Panc1 (cell line): ENCODE results near the gene SKOR1. TPM values are rescaled to one million over a fixed set of nuclear protein-coding genes. Genes with fewer than 3 reads are reported as not detected.
A peak's percentile ranks its signal among the peaks of the same experiment; 100 is the strongest.

Experiments used
- ATAC-seq: fragments of 200-7000 bp; cut with Tn5 transposase; 2 replicates; pipeline ENCODE4 v1.9.1; 2020; ENCODE audit warnings: mild to moderate bottlenecking, moderate library complexity
- BruUV-seq: library from RNA; stranded (reverse); fragments of 400-500 nt; replicated peaks from 2 replicates; lab custom pipeline; 2021; lab: Mats Ljungman, UMichigan
- CTCF ChIA-PET: fragments of 300-600 bp; sonication (Branson Sonifier 250); formaldehyde crosslinking; loops from one replicate; lab custom pipeline; 2022; ENCODE audit warnings: antibody characterized with exemption; lab: Charles Lee
- POLR2A ChIA-PET: fragments of 300-600 bp; sonication (Branson Sonifier 250); formaldehyde crosslinking; loops from one replicate; lab custom pipeline; 2022; ENCODE audit warnings: antibody characterized with exemption; lab: Charles Lee
- DNase-seq: peaks from one replicate; pipeline ENCODE4 v3.0.0-alpha.2; 2010; ENCODE audit warnings: low read depth, low spot score
- H3K27ac ChIP-seq: 2 replicates; pipeline ENCODE4 v1.5.1; 2011; ENCODE audit warnings: mild to moderate bottlenecking, low read length, inconsistent platforms
- H3K27me3 ChIP-seq: fragments of 200-500 bp; sonication (Bioruptor generic); 2 replicates; pipeline ENCODE4 v1.6.0; 2014; ENCODE audit warnings: low read length, inconsistent platforms; ENCODE audit not compliant: control insufficient read depth, insufficient read depth
- H3K36me3 ChIP-seq: fragments of 200-500 bp; sonication (Bioruptor generic); 2 replicates; pipeline ENCODE4 v1.5.1; 2014; ENCODE audit warnings: inconsistent platforms, mild to moderate bottlenecking, low read length, moderate library complexity; ENCODE audit not compliant: control insufficient read depth, insufficient read depth
- H3K4me1 ChIP-seq: 2 replicates; pipeline ENCODE4 v1.5.1; 2011; ENCODE audit warnings: inconsistent platforms, mild to moderate bottlenecking, low read length, moderate library complexity; ENCODE audit not compliant: control insufficient read depth, insufficient read depth
- H3K4me3 ChIP-seq, 2 experiments: 2 replicates each; pipeline ENCODE4 v1.5.1; 2011 to 2012; ENCODE audit warnings: low read depth in 2 of 2, low read length in 2 of 2, mild to moderate bottlenecking in 2 of 2, inconsistent platforms in 1 of 2, moderate library complexity in 1 of 2
- H3K9me3 ChIP-seq: fragments of 200-500 bp; sonication (Bioruptor generic); 2 replicates; pipeline ENCODE4 v1.5.1; 2014; ENCODE audit warnings: low read depth, mild to moderate bottlenecking, inconsistent platforms, low read length, moderate library complexity; ENCODE audit not compliant: control insufficient read depth, insufficient read depth
- POLR2AphosphoS5 ChIP-seq: IDR thresholded peaks from 2 replicates; pipeline ENCODE4 v1.6.1; 2012; ENCODE audit warnings: mild to moderate bottlenecking, low read depth, low read length, moderate library complexity
- SIN3A ChIP-seq: IDR thresholded peaks from 2 replicates; pipeline ENCODE4 v1.6.1; 2012; ENCODE audit warnings: low read depth, mild to moderate bottlenecking, low read length, moderate library complexity, borderline replicate concordance; ENCODE audit not compliant: insufficient read depth
- TCF7L2 ChIP-seq: IDR thresholded peaks from 2 replicates; pipeline ENCODE4 v1.6.1; 2011; ENCODE audit warnings: mild to moderate bottlenecking, low read depth, low read length, inconsistent platforms
- in situ Hi-C: cut with HindIII; loops from 2 replicates; pipeline ENCODE4 v1.10.0; 2016; ENCODE audit warnings: low sequenced_read_pairs, low pct_unique_long_range_greater_than_20kb
- intact Hi-C: fragments of 100-400 bp; cut with micrococcal nuclease; formaldehyde crosslinking; loops from one replicate; pipeline ENCODE4 v1.10.0; 2022; ENCODE audit not compliant: unreplicated experiment
- total RNA-seq: library from RNA; stranded (reverse); gene quantifications from one replicate; pipeline ENCODE4 v1.2.1, GENCODE V29; 2021; ENCODE audit not compliant: unreplicated experiment
- TF ChIP-seq, protein P1 (sequence below), 2 experiments: IDR thresholded peaks; 2 replicates each; pipeline ENCODE4 v1.6.1; 2011 to 2012; ENCODE audit warnings: low read depth in 2 of 2, control low read depth in 1 of 2, low read length in 1 of 2, mild to moderate bottlenecking in 1 of 2, moderate library complexity in 1 of 2; ENCODE audit not compliant: insufficient read depth in 1 of 2
- TF ChIP-seq, protein P2 (sequence below): fragments of 450-650 bp; IDR thresholded peaks from 2 replicates; pipeline ENCODE4 v1.5.1; 2017; ENCODE audit warnings: mild to moderate bottlenecking

Gene SKOR1
- total RNA-seq, 1 experiment from 2014 or later = 0.21 TPM

DNA sequence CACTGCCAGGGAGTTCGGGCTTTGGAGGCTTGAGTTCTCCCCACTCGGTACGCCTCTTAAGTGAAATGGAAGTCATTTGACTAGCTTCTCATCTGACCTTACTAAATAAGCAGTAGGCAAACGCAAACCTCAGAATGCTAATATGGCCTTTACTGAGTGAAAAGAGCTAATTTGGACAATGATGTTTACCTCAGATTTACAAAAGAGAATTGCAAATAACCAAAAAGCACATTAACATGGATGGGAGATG lies 16.1 kb downstream of the SKOR1 start:
- no peak for ATAC-seq
- no TSS peak for BruUV-seq
- H3K4me3 ChIP-seq = peak overlapping the region; percentile 81 to 85; a peak in 3 of 4 replicates
- CTCF ChIA-PET = interaction anchor here (0.7 kb wide), 1 partner anchor 1343 kb away, joined by 8 read pairs; no protein-coding TSS in a partner anchor
- POLR2A ChIA-PET = no interaction called here
- no peaks in the 10 kb centered on the region for H3K27me3 ChIP-seq
- in situ Hi-C loops = no loop called here
- TF ChIP-seq, protein P1, sequence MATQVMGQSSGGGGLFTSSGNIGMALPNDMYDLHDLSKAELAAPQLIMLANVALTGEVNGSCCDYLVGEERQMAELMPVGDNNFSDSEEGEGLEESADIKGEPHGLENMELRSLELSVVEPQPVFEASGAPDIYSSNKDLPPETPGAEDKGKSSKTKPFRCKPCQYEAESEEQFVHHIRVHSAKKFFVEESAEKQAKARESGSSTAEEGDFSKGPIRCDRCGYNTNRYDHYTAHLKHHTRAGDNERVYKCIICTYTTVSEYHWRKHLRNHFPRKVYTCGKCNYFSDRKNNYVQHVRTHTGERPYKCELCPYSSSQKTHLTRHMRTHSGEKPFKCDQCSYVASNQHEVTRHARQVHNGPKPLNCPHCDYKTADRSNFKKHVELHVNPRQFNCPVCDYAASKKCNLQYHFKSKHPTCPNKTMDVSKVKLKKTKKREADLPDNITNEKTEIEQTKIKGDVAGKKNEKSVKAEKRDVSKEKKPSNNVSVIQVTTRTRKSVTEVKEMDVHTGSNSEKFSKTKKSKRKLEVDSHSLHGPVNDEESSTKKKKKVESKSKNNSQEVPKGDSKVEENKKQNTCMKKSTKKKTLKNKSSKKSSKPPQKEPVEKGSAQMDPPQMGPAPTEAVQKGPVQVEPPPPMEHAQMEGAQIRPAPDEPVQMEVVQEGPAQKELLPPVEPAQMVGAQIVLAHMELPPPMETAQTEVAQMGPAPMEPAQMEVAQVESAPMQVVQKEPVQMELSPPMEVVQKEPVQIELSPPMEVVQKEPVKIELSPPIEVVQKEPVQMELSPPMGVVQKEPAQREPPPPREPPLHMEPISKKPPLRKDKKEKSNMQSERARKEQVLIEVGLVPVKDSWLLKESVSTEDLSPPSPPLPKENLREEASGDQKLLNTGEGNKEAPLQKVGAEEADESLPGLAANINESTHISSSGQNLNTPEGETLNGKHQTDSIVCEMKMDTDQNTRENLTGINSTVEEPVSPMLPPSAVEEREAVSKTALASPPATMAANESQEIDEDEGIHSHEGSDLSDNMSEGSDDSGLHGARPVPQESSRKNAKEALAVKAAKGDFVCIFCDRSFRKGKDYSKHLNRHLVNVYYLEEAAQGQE (IDR thresholded peaks at IDR 0.05; ENCODE audit: insufficient read depth in 1 of 2, low read depth in 2 of 2, low read length in 1 of 2) = no peak
- TF ChIP-seq, protein P2, sequence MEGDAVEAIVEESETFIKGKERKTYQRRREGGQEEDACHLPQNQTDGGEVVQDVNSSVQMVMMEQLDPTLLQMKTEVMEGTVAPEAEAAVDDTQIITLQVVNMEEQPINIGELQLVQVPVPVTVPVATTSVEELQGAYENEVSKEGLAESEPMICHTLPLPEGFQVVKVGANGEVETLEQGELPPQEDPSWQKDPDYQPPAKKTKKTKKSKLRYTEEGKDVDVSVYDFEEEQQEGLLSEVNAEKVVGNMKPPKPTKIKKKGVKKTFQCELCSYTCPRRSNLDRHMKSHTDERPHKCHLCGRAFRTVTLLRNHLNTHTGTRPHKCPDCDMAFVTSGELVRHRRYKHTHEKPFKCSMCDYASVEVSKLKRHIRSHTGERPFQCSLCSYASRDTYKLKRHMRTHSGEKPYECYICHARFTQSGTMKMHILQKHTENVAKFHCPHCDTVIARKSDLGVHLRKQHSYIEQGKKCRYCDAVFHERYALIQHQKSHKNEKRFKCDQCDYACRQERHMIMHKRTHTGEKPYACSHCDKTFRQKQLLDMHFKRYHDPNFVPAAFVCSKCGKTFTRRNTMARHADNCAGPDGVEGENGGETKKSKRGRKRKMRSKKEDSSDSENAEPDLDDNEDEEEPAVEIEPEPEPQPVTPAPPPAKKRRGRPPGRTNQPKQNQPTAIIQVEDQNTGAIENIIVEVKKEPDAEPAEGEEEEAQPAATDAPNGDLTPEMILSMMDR = no peak
- TF ChIP-seq SIN3A (no peak), POLR2AphosphoS5 (no peak; the same call in 1 of the 2 replicates), TCF7L2 (no peak)
- H3K9me3 ChIP-seq = no peaks in the 10 kb centered on the region
- DNase-seq = no peak
- no peaks in the 10 kb centered on the region for H3K36me3 ChIP-seq
- intact Hi-C loops = no loop called here
- H3K27ac ChIP-seq = peak overlapping the region; percentile 89
- peaks cover 74% of the 10 kb centered on the region for H3K4me1 ChIP-seq

DNA sequence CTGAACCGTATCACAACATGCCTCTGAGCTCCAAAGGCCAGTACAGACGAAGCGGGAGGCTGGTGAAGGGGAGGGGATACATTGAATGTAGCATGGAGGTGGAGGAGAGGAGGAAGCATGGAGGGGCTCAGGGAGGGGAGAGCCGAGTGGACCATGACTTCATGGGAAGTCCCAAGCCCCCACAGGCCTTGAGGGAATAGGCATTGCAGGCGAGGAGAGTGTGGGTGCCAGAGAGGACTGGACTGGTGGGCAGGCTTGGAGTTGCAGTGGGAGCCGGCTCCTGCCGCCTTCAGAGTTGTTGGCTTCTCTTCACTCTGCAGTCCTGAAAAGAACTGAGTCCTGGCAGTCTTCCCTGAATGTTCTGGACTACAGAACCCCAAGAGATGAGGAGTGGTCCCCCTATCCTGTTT lies 17.8 kb downstream of the SKOR1 start:
- in situ Hi-C loops = no loop called here
- no peak for ATAC-seq
- CTCF ChIA-PET = no interaction called here

More for the DNA sequence above, 17.8 kb downstream of the SKOR1 start:
- no peak overlapping the region for H3K4me3 ChIP-seq
- intact Hi-C loops = no loop called here
- peaks cover 58% of the 10 kb centered on the region for H3K4me1 ChIP-seq
- no peaks in the 10 kb centered on the region for H3K9me3 ChIP-seq
- POLR2A ChIA-PET = no interaction called here
- peak overlapping the region; percentile 85 for H3K27ac ChIP-seq
- no TSS peak for BruUV-seq
- no peak for DNase-seq
- H3K27me3 ChIP-seq = no peaks in the 10 kb centered on the region
- TF ChIP-seq TCF7L2 (no peak), SIN3A (no peak), POLR2AphosphoS5 (no peak)
- TF ChIP-seq, protein P1 (IDR thresholded peaks at IDR 0.05; ENCODE audit: insufficient read depth in 1 of 2, low read depth in 2 of 2, low read length in 1 of 2) = no peak
- TF ChIP-seq, protein P2 = no peak
- no peaks in the 10 kb centered on the region for H3K36me3 ChIP-seq
